Ascending aorta (tissue), 2 donors: ENCODE data around the gene C12orf60. TPM values are rescaled to one million over a fixed set of nuclear protein-coding genes. Genes with fewer than 3 reads are reported as not detected.

Experiments used
- DNase-seq, 2 donors: peaks; one replicate each; pipeline ENCODE4 v3.0.0-alpha.2; 2019; ENCODE audit warnings: low spot score in 2 of 2
- H3K27ac ChIP-seq, 2 donors: fragments of 200-600 bp; sonication (generic); one replicate each; pipeline ENCODE4 v1.5.1; 2016 to 2017; ENCODE audit warnings: mild to moderate bottlenecking in 1 of 2
- H3K27me3 ChIP-seq: fragments of 200-600 bp; sonication (generic); one replicate; pipeline ENCODE4 v1.5.1; 2017
- H3K36me3 ChIP-seq, 2 donors: fragments of 200-600 bp; sonication (generic); one replicate each; pipeline ENCODE4 v1.5.1; 2016
- H3K4me1 ChIP-seq, 2 donors: fragments of 200-600 bp; sonication (generic); one replicate each; pipeline ENCODE4 v1.5.1; 2016 to 2017; ENCODE audit warnings: mild to moderate bottlenecking in 1 of 2
- H3K4me3 ChIP-seq, 2 donors: fragments of 200-600 bp; sonication (generic); one replicate each; pipeline ENCODE4 v1.5.1; 2016 to 2017; ENCODE audit warnings: mild to moderate bottlenecking in 1 of 2
- H3K9me3 ChIP-seq, 2 donors: fragments of 200-600 bp; sonication (generic); one replicate each; pipeline ENCODE4 v1.5.1; 2016
- intact Hi-C: fragments of 100-400 bp; cut with DNase I; formaldehyde crosslinking; loops from one replicate; pipeline ENCODE4 v1.15.1; 2023
- total RNA-seq: library from RNA; depleted of rRNA; stranded (reverse); fragments of >200 nt; gene quantifications from one replicate; pipeline ENCODE4 v1.1.0, GENCODE V29; 2016
- TF ChIP-seq, protein P1 (sequence below), 3 experiments: fragments of 200-600 bp in 2 of 3; fragments of 450-650 bp in 1 of 3; sonication (generic) in 2 of 3; IDR thresholded peaks; one replicate each; pipeline ENCODE4 v1.5.1; 2016 to 2019; ENCODE audit warnings: antibody characterized with exemption in 3 of 3, mild to moderate bottlenecking in 1 of 3, moderate library complexity in 1 of 3

Gene C12orf60
- total RNA-seq, 1 donor from 2014 or later = not detected

DNA sequence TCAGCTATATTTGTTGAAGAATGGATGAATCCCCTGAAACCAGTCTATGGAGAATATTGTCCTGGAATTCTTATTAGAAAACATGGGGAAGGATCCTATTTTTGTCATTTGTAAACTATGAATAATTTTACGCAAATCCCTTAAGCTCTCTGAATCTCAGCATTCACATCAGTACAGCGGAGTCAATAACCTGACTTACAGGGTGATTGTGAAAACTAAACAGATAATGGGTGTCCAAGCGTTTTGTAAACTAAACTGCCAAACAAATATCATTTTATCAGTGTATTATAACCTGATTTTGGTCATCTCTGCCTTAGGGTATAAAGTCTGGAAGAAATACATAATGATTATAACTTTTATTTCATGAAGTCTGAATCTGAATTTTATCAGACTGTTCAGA, 29.9 kb downstream of the C12orf60 start:
- no peak for DNase-seq
- intact Hi-C loops = no loop called here
- Histone ChIP-seq H3K9me3 (no peaks in the 10 kb centered on the region), H3K4me3 (no peak overlapping the region), H3K27ac (no peak overlapping the region), H3K4me1 (peaks cover 0 to 2% of the 10 kb centered on the region in 2 donors), H3K36me3 (no peaks in the 10 kb centered on the region), H3K27me3 (no peaks in the 10 kb centered on the region)
- TF ChIP-seq, protein P1, sequence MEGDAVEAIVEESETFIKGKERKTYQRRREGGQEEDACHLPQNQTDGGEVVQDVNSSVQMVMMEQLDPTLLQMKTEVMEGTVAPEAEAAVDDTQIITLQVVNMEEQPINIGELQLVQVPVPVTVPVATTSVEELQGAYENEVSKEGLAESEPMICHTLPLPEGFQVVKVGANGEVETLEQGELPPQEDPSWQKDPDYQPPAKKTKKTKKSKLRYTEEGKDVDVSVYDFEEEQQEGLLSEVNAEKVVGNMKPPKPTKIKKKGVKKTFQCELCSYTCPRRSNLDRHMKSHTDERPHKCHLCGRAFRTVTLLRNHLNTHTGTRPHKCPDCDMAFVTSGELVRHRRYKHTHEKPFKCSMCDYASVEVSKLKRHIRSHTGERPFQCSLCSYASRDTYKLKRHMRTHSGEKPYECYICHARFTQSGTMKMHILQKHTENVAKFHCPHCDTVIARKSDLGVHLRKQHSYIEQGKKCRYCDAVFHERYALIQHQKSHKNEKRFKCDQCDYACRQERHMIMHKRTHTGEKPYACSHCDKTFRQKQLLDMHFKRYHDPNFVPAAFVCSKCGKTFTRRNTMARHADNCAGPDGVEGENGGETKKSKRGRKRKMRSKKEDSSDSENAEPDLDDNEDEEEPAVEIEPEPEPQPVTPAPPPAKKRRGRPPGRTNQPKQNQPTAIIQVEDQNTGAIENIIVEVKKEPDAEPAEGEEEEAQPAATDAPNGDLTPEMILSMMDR (IDR thresholded peaks at IDR 0.05) = no peak

DNA sequence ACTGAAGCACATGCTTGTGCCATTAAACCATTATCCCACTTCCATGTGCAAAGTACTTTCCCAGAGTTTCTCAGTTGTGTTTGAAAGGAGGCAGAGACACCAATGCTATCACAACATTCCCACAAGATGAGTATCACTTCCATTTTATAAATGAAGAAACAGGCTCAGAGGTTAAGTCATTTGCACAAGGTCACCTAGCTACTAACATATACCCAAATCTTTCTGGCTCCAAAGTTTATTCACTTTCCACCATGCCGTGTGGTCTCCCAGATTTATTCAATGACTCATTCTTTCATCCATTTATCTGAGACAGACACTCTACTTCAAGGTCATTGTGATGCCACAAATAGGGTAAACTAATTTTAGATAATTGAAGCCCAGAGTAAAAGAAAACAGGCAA, 30.5 kb downstream of the C12orf60 start:
- intact Hi-C loops = no loop called here
- no peaks in the 10 kb centered on the region for H3K36me3 ChIP-seq
- no peaks in the 10 kb centered on the region for H3K9me3 ChIP-seq
- no peak for DNase-seq
- TF ChIP-seq, protein P1 (IDR thresholded peaks at IDR 0.05) = no peak
- H3K27ac ChIP-seq = no peak overlapping the region
- H3K4me1 ChIP-seq = peaks cover 0 to 2% of the 10 kb centered on the region in 2 donors
- no peak overlapping the region for H3K4me3 ChIP-seq
- H3K27me3 ChIP-seq = no peaks in the 10 kb centered on the region

DNA sequence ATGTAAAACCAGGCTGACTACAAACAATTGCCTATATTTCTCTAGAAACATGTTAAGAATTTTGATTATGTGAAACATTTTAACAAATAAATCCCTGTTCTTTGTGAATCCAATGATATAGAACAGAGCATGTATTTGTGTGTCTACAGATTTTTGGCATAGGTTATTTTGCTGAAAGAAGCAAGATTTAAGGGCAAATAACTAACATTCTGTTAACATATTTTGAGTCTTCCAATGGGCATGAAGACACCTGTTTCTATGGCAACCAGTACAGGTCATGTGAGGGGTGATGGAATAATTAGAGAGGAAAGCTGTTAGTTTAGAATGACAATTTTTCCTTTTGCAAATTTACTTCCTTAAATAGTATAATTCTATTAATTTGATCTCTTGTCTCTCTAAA, 31.0 kb downstream of the C12orf60 start:
- H3K27ac ChIP-seq = no peak overlapping the region
- H3K27me3 ChIP-seq = no peaks in the 10 kb centered on the region
- H3K4me1 ChIP-seq = peaks cover 0 to 2% of the 10 kb centered on the region in 2 donors
- TF ChIP-seq, protein P1 (IDR thresholded peaks at IDR 0.05) = no peak
- no peaks in the 10 kb centered on the region for H3K36me3 ChIP-seq
- no peak overlapping the region for H3K4me3 ChIP-seq
- no peak for DNase-seq
- intact Hi-C loops = no loop called here
- H3K9me3 ChIP-seq = no peaks in the 10 kb centered on the region

DNA sequence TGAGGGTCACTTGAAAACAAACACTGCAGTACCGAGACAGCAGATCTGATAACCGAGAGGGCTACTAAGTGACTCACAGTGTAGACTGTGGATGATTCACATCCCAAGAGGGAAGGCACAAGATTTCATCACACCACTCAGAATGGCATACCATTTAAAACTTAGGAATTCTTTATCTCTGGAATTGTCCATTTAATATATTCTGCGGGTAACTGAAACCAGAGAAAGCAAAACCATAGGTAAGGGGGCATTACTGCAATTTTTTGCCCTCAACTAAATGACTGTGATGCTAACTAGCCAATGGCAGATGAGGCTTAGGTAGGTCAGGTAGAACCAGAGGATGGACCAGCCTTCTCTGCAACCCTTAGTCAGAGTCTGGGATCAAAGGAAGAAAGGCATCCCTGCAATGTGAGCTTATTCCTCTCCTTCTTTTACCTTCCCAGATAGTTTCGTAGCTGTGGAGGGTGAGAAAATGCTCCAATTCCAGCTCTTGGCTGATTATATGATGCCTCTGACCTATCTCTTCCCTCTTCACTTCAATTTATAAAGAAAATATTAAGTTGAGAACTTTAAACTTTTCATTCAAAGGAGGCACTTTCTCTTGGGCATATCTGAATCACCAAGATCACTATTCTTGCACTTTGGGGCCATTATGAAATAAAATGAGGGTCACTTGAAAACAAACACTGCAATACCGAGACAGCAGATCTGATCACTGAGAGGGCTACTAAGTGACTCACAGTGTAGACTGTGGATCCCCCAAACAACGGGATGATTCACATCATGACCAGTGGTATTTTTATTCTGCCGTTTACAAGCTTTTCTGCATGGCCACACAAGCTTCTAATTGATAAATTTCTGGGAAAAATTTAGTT, 33.1 kb downstream of the C12orf60 start:
- Histone ChIP-seq H3K36me3 (no peaks in the 10 kb centered on the region), H3K4me3 (peak overlapping the region in 1 of 2 donors; percentile 14), H3K27ac (peak overlapping the region in 1 of 2 donors; percentile 50), H3K9me3 (no peaks in the 10 kb centered on the region), H3K4me1 (peaks cover 4 to 12% of the 10 kb centered on the region in 2 donors), H3K27me3 (no peaks in the 10 kb centered on the region)
- no peak for DNase-seq
- intact Hi-C loops = no loop called here
- TF ChIP-seq, protein P1 (IDR thresholded peaks at IDR 0.05) = no peak

- Histone ChIP-seq H3K27me3 (no peaks in the 10 kb centered on the region), H3K36me3 (no peaks in the 10 kb centered on the region), H3K9me3 (no peaks in the 10 kb centered on the region), H3K4me3 (no peak overlapping the region), H3K27ac (no peak overlapping the region), H3K4me1 (peaks cover 4 to 30% of the 10 kb centered on the region in 2 donors)
- DNase-seq = no peak
- intact Hi-C loops = no loop called here
- TF ChIP-seq, protein P1 (IDR thresholded peaks at IDR 0.05) = no peak
Observed at GRCh38 chr12:14839262-14839661, 35.8 kb downstream of the C12orf60 start.
